Temporal lobe (tissue), 1 donor: ENCODE data around the gene OR51I1. TPM values are rescaled to one million over a fixed set of nuclear protein-coding genes. Genes with fewer than 3 reads are reported as not detected.

Experiments used
- total RNA-seq: library from RNA; depleted of rRNA; stranded (reverse); fragments of >200 nt; gene quantifications from one replicate; pipeline ENCODE4 v1.2.3, GENCODE V29; 2014

Gene OR51I1
- total RNA-seq, 1 donor from 2014 or later = not detected

Other genes with a start within 250 kb of the OR51I1 start
- not detected for gene OR51V1, start 240.8 kb downstream of the OR51I1 start, total RNA-seq
- 155 TPM for gene HBB, start 214.4 kb downstream of the OR51I1 start, total RNA-seq
- not detected for gene HBD, start 207.0 kb downstream of the OR51I1 start, total RNA-seq
- 20.7 TPM for gene HBG1, start 191.7 kb downstream of the OR51I1 start, total RNA-seq
- gene HBG2, start 186.7 kb downstream of the OR51I1 start, total RNA-seq = 915 TPM
- 0.98 TPM for gene HBE1, start 171.6 kb downstream of the OR51I1 start, total RNA-seq
- gene OR51B4, start 139.6 kb downstream of the OR51I1 start, total RNA-seq = not detected
- 0.49 TPM for gene OR51B2, start 117.2 kb downstream of the OR51I1 start, total RNA-seq
- gene OR51B5, start 98.0 kb downstream of the OR51I1 start, total RNA-seq = 0.74 TPM
- not detected for gene OR51B6, start 90.0 kb downstream of the OR51I1 start, total RNA-seq
- gene OR51M1, start 57.7 kb downstream of the OR51I1 start, total RNA-seq = not detected
- gene OR51Q1, start 19.4 kb downstream of the OR51I1 start, total RNA-seq = not detected
- gene OR51I2, start 7.8 kb upstream of the OR51I1 start, total RNA-seq = not detected
- gene OR52D1, start 47.2 kb upstream of the OR51I1 start, total RNA-seq = not detected
- gene UBQLN3, start 68.4 kb upstream of the OR51I1 start, total RNA-seq = under 0.01 TPM
- gene UBQLNL, start 75.2 kb upstream of the OR51I1 start, total RNA-seq = under 0.01 TPM
- gene OR52H1, start 107.0 kb upstream of the OR51I1 start, total RNA-seq = not detected
- not detected for gene OR52B6, start 139.4 kb upstream of the OR51I1 start, total RNA-seq
- gene TRIM6, start 155.1 kb upstream of the OR51I1 start, total RNA-seq = 0.25 TPM
- gene TRIM34, start 183.5 kb upstream of the OR51I1 start, total RNA-seq = 0.74 TPM
- gene TRIM5, start 243.6 kb upstream of the OR51I1 start, total RNA-seq = 3.4 TPM
- gene TRIM22, start 248.3 kb upstream of the OR51I1 start, total RNA-seq = 10.6 TPM